ENCODE data around the gene DIO1.
"Not testable (repeated sequence)": the region's sequence is repeated elsewhere in the genome, so short reads cannot be mapped to it uniquely, and the experiment has no call there.

Gene DIO1

DNA sequence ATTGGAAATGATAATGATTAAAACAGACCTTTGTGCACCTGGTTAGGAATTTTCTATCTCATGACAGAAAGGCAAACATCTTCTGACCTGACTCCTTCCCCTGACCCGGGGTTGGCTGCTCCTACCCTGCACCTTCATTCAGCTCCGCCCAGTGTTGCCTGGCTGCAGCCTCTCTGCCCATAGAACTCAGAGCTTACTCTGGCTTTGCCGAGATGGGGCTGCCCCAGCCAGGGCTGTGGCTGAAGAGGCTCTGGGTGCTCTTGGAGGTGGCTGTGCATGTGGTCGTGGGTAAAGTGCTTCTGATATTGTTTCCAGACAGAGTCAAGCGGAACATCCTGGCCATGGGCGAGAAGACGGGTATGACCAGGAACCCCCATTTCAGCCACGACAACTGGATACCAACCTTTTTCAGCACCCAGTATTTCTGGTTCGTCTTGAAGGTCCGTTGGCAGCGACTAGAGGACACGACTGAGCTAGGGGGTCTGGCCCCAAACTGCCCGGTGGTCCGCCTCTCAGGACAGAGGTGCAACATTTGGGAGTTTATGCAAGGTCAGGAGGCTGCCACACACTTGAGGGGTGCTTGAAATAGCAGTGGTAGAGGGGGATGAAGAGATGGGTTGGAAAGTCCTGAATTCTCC lies at the start of gene DIO1:
Gene DIO1 (plus strand): TSS at position 189 of the 638 bp plus-strand sequence. CDS start 24 bp downstream, at position 213.
- DNase-seq (ENCODE audit: low read depth in 3 of 3), result no peak

DNA sequence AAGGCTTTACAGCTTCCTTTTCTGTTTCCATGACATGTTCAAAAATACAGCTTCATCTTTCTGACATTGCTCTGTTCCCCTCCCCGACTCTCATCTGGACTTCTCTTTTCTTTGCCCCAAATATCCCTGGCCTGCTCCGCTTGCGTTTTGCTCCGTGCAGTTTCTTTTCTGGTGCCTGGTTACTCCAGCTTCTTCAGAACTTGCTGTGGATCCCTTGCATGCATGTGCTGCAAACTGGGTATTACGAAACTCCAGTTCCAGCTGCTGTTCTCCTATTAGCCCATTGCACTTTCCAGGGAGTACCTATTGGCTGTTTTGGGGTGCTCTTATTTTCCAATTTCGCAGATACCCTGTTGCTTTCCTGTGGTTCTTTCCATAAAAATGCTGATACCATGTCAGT lies 46.0 kb upstream of the DIO1 start:
- DNase-seq (ENCODE audit: low read depth in 3 of 3), result no peak

DNA sequence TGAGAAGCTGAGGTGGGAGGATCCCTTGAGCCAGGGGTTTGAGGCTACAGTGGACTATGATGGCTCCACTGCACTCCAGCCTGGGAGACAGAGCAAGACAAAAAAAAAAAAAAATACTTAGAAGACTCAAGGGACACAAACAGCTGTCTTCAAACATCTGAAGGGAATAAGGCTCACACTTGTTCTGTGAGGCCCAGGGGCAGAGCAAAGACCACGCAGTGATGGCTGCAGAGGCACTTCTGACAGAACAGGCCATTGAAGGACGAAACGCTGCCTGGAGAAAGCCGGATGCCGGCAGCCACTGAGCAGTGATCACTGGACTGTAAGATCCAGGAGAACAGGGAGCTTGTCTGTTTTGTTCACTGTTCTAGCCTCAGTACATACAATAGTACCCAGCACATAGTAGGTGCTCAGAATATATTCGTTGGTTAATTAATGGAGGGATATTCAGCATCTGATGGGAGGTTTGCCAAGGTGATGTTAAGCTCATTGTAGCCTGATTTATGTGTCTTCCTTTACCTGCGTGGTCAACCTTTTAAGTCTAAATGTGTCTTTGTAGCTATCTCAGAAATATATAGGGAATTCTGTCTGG lies 43.8 kb upstream of the DIO1 start:
- DNase-seq (ENCODE audit: low read depth in 3 of 3), result no peak

DNA sequence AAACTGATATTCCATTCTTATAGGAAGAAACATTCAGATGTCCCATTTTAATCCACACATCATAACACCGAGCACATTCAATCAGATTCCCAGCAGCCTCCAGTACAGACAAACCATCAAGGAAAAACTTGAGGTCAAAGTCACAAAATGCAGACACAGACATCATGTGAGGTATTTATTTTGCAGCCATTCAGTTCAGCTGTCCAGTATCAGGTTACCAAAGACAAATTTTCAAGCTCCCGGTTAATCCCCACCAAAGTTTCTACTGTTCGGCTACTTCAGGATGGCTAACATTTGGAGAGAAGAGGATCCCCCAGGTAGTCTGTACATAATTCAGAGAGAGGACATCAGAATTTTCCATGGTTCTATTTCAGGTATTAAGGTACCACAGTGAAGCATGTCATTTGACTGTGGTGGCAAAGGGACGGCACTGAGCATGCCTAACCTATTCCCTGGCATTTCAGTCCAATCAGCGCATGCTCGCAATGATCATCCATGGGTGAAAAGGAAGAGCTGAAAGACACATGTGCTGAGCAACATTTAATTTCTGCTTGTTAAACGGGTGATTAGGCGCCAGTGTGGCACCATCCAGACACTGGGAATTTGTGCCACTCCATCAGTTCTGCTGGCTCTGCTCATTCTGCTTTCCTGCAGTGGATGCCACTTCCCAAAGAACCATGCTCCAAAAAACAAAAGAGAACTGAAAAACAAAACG lies 42.3 kb upstream of the DIO1 start:
- no peak for DNase-seq (ENCODE audit: low read depth in 3 of 3)

DNA sequence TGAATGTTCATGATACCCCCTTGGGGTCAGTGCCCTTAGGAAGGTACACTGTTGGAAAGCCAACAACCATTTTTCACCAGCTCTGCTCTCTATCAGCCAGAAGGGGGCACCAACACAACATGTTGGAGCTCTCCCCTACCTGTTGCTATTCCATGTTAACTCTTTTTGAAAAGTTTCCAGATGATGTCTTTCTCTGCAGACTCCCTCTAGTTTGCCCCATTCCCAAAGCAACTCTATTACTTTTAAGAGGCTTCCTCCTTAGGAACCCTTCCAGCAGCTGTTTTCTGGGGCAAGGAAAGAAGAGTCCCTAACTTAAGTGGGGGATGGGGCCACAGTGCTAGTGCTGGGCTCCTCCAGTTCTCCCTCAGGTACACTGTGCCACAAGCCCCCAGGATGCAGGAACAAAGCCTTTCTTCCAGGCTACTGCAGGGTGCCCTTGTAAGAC lies 33.0 kb upstream of the DIO1 start:
- peak in 1 of 3 experiments; percentile 22 for DNase-seq (ENCODE audit: low read depth in 3 of 3)

DNA sequence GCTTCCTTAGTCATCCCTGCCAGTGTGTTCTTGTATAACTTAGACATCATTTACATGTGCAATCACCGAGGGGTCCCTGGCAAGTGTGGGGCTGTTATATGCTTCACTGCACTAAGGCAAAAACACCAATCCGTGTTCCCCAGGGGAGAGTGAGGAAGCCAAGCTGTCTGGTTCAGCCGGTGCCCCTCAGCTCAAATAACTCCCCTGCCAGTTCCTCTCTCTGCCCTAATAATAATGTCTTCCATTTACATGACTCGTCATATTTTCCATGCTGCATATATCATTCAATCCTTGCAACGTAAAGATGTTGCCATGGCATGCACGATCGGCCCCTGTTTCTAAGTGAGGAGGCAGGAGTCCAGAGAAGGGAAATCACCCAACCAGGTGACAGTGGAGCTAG lies 31.5 kb upstream of the DIO1 start:
- DNase-seq (ENCODE audit: low read depth in 3 of 3), result no peak

DNA sequence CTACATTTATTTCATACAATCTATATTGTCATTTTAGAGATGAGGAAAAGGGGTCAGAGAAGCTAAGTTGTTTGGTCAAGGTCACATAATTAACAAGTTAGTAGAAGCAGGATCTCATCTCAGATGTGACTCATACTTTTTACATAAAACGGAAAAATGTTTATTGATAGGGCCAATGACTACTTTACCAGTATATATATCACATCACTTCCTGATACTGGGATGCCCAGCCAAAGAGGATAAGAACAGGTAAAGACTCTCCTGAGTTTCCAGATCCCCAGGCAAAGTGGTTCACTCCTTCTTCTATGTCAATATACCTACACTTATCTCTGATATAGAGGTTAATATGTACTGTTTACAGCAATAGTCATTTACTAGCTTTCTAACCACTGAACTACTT lies 25.4 kb upstream of the DIO1 start:
- no peak for DNase-seq (ENCODE audit: low read depth in 3 of 3)

DNA sequence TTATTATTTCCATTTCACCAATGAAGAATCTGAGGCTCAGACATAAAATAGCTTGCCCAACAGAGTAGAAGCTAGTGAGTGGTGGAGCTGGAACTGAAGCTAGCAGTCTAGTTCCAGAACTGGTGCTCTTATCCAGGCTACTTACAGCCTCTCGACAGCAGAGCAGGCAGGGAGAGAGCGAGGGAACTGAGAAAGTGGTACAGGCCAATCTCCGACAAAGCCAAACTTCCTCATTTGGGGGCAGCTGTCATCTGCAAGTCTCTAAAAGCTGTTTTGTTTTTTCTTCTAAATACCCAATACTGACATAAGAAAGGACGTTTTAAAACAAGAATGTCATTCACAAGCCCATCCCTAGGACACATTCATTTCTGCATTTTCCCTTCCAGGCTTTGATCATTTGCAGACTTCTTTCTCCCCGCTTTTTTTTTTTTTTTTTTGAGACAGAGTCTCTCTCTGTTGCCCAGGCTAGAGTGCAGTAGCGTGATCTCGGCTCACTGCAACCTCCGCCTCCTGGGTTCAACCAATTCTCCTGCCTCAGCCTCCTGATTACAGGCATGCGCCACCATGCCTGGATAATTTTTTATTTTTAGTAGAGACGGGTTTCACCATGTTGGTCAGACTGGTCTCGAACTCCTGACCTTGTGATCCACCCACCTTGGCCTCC lies 24.4 kb upstream of the DIO1 start:
- DNase-seq (ENCODE audit: low read depth in 3 of 3), result no peak

DNA sequence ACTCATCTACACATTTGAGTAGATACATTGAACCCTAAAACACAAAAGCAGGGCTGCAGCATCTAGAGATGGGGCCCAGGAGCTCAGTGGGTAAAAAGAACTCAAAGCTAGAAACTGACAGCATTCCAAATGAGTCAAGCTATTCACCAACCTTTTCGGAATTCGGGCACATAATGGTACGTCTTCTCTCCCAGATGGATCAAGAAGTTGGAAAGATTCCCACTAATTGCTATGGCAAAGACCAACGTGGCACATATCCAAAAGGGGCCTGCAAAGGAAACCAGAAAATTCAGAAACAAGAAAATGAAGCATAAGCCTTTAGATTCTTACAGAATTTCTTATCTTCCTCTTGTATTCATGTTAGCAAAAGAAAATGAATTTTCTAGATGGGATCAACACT lies 22.8 kb upstream of the DIO1 start:
- DNase-seq (ENCODE audit: low read depth in 3 of 3), result no peak

DNA sequence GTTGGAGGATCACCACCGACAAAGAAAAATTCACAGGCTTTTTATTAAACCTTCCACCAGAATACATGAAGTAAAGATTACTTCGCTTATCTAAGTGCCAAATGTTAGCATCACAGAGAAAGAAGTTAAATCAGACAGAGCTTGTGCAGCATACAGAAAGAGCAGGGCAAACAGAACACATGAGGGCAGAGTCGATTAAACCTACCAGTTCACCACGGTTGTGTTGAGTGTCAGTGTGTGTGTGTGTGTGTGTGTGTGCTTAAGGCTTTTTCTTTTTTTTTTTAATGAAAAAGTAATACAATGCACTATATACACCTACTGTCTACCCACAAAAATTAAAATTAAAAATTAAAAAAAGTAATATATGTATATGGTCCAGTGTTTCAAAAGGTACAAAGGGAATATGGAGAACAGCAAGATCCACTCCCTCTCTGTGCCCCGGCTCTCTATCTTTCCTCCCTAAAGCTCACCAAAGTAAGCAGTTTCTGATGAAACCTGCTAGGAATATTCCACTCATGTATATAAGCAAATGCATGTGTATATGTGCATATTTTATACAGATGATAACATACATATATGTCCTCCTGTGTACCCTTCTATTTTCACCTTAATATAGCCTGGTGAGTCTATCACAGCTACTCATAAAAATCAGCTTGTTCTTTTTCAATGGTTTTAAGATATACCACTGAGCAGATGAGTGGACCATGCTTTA lies 22.1 kb upstream of the DIO1 start:
- no peak for DNase-seq (ENCODE audit: low read depth in 3 of 3)

DNA sequence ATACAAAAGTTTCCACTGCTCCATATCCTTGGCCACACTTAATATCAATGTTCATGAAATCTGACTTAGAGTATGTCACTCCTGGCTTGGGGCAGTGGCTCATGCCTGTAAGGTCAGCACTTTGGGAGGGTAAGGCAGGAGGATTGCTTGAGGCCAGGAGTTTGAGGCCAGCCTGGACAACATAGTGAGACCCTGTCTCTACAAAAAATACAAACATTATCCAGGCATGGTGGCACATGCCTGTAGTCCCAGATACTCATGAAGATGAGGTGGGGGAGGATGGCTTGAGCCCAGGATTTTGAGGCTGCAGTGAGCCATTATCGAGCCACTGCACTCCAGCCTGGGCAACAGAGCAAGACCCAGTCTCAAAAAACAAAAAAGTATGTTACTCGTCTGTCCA lies 18.8 kb upstream of the DIO1 start:
- not testable (repeated sequence) for DNase-seq (ENCODE audit: low read depth in 3 of 3)

DNA sequence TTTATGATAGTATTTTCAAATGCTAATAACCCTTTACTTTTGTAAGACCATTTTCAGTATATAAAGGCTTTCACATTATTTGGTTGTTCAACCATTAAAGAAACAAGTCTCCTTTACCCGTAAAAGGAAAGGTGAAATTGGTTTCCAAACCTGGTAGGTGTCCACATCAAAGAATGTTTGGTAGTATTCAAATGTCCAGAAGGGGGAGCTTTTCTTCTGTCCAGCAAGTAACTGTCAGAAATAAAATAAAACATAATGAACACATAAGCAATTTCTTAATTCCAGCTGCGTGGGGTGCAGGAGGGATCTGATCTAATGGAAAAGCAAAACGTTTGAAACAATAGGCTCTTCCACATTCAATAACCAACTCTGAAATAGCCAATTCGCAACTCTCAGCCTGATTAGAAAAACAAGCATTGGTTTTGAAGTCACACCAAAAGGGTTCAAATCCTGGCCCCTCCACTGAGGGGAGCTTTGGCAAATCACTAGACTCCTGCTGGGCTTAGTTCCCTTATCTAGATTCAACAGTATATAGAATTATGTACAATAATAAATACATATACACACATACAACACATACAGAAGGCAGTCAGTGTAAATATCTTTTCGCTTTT lies 15.4 kb upstream of the DIO1 start:
- DNase-seq (ENCODE audit: low read depth in 3 of 3), result no peak

DNA sequence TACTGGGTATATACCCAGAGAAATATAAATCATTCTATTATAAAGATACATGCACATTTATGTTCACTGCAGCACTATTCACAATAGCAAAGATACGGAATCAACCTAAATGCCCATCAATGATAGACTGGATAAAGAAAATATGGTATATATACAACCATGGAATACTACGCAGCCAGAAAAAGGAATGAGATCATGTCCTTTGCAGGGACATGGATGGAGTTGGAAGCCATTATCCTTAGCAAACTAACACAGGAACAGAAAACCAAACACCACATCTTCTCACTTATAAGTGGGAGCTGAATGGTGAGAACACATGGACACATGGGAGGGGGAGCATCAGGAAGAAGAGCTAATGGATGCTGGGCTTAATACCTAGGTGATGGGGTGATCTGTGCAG lies 12.1 kb upstream of the DIO1 start:
- not testable (repeated sequence) for DNase-seq (ENCODE audit: low read depth in 3 of 3)

DNA sequence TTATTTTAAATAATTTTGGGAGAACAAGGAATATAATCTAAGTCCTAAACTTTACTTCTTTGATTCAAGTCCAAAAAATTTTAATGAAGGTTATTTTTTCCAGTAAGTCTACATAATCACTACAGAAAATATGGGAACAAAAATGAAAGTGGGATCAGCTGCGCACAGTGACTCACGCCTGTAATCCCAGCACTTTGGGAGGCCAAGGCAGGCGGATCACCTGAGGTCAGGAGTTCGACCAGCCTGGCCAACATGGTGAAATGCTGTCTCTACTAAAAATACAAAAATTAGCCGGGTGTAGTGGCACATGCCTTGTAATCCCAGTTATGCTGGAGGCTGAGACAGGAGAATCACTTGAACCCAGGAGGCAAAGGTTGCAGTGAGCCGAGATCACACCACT lies 10.4 kb upstream of the DIO1 start:
- DNase-seq (ENCODE audit: low read depth in 3 of 3), result not testable (repeated sequence)

DNA sequence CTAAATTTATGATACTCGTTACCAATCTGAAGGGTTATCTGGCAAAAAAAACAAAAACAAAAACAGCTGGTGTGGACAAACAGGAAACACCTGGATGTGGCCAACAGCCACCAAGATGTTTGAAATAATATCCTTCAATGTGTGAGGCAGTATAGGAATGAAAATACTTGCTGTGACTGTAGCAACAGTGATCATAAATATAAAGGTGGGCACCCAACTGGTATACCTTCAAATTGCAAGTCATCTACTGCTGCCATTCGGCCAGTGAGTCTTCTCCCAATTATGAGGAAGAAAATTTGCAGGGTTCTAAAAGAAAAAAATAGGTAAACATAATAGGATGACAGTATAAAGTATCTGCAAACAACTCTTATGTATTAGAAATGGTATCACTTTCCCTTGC lies 5.3 kb upstream of the DIO1 start:
- DNase-seq (ENCODE audit: low read depth in 3 of 3), result no peak

DNA sequence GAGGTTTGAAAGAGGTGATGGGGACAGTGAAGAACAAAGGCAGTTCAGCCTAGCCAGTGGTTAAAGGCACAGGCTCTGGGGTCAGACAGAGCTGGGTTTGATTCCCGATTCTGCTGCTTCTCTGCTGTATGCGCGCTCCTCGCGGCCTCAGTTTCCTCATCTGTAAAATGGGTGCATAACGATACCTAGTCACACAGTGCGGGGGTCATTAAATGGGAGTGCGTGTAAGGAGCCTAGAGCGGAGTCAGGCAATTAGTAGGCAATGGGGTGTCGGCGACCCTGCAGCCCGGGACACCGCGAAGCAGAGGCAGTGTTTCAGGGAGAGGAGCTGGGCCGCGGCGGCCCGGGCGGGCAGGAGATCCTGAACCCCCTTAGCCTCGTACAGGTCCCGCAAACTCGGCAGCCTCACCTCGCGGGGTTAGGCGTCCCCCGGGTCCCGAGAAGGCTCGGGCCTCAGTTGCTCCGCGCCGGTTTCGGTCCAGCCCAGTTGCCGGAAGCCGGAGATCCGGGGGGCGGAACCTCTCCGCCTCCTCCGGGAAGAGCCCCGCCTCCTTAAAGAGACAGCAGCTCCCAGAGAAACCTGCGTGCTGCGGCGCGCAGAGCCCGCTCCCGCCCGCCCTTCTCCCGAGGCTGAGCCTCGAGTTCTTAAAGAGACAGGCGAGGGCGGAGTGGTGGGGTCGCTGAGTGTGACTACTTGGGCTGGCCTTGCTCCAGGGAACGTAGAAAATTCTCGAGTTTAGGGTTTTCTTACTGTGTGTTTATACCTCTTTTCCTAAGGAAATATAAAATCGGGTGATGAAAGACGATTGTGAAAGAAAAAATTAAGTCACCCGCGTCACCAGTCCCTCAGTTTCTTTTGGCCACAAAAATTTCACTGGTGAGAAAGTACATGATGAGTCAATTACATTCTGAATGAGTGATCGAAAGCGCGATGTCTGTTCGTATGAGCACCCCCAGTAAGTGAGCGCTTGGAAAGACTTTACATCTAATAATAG lies 4.4 kb upstream of the DIO1 start, which contains the start of gene YIPF1:
Gene YIPF1 (minus strand): TSS at position 494 of the 995 bp plus-strand sequence. CDS start 860 bp downstream, outside the sequence.
- peak; percentile 66 to 79 (median 71) for DNase-seq (ENCODE audit: low read depth in 3 of 3)

DNA sequence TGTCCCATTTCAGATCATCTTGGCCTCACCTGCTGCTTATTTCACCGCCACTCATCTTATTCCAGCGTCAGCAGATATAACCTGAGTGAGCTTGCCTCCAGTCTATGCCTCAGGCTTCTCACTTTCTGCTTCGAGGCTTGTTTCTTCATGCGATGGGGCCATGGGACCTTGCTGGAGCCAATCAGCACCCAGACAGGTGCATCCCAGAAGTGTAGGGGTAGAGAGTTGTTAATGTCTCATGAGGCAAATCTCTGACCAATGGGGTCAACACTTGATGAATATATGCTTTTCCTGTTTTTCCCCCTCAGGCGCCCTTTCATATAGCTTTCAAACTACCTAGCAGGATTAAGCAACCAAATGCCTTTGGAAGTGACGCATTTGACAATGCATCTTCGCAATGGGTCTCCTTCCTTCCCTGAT lies 3.5 kb upstream of the DIO1 start:
- no peak for DNase-seq (ENCODE audit: low read depth in 3 of 3)

DNA sequence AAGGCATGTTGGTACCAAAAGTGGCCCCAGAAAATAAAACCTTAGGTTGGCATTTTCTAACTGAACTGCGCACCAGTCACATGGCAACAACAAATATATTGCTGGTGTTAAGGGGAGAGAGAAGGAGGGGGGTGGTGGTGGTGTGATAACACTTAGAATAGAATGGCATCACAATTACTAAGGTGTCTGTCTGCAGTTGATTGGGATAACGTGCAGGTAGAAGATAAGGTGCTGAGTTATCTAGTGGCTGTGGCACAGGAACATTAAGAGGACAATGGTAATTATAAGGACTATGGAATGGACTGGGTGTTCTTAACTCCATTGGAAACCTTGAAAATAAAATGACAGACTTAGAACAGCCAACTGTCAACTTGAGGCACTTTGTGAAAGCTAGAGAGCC lies 3.0 kb upstream of the DIO1 start:
- DNase-seq (ENCODE audit: low read depth in 3 of 3), result no peak

DNA sequence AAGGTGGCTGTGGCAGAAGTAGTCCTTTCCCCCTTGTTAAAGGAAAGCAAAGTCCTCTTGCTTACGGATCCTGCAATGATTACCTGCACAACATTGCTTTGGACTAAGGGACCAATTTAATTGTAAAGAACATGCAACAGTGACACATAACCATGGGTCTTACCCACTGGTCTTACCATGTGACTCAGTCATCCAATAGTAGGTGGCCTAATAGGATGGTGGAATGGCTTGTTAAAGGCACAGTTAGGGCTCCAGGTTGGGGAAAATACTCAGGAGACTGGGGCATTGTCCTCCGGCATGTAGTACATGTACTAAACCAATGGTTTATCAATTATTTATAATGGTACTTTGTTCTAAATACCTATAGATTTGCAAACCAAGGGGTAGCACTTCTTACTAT lies 2.3 kb upstream of the DIO1 start:
- DNase-seq (ENCODE audit: low read depth in 3 of 3), result no peak

DNA sequence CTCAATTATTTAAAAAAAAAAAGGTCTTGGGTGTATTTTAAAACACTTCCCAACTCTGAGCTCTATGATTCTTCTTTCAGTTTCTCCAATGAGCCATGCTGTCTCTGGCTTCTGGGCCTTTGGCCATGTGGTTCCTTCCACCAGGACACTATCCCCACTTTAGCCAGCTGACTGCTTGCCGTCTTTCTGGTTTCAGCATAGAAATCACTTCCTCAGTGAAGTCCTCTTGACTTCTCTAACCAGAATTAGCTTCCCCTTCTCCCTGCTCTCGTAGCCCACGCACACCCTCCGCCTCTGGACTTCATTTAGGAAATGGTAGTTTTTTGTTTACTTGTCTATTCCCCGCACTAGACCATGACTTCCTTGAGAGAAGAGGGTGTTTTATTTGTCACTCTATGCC lies 1.1 kb upstream of the DIO1 start:
- DNase-seq (ENCODE audit: low read depth in 3 of 3), result no peak

Measured in stimulated activated CD4-positive, alpha-beta T cell treated with anti-CD3 and anti-CD28 coated beads, TNF-alpha, amount 100 ng/mL, for 4 hours (primary cell).